Sigmoid colon (tissue), 7 donors: ENCODE measurements around the gene CRY1. TPM values are rescaled to one million over a fixed set of nuclear protein-coding genes. Genes with fewer than 3 reads are reported as not detected.

Experiments
- DNase-seq: peaks from one replicate; pipeline ENCODE4 v3.0.0-alpha.2; 2019
- H3K27ac ChIP-seq, 4 donors: fragments of 200-600 bp; sonication (generic); one replicate each; pipeline ENCODE4 v1.5.1; 2016 to 2019; ENCODE audit warnings: mild to moderate bottlenecking in 1 of 4
- H3K27me3 ChIP-seq, 3 donors: fragments of 200-600 bp; sonication (generic); one replicate each; pipeline ENCODE4 v1.5.1; 2019; ENCODE audit warnings: mild to moderate bottlenecking in 1 of 3
- H3K36me3 ChIP-seq, 4 donors: fragments of 200-600 bp; sonication (generic); one replicate each; pipeline ENCODE4 v1.5.1; 2016 to 2019
- H3K4me1 ChIP-seq, 4 donors: fragments of 200-600 bp; sonication (generic); one replicate each; pipeline ENCODE4 v1.5.1; 2017 to 2019
- H3K4me3 ChIP-seq, 4 donors: fragments of 200-600 bp; sonication (generic); one replicate each; pipeline ENCODE4 v1.5.1; 2017 to 2019; ENCODE audit warnings: mild to moderate bottlenecking in 2 of 4, moderate library complexity in 1 of 4
- H3K9me3 ChIP-seq, 4 donors: fragments of 200-600 bp in 3 of 4; sonication (generic) in 3 of 4; one replicate each; pipeline versions ENCODE4 v1.5.1 to v1.6.1; 2013 to 2019
- CTCF ChIP-seq, 4 experiments: fragments of 450-650 bp in 3 of 4; fragments of 200-600 bp in 1 of 4; IDR thresholded peaks; one replicate each; pipeline ENCODE4 v1.5.1; 2016 to 2019; ENCODE audit warnings: antibody characterized with exemption in 4 of 4, mild to moderate bottlenecking in 3 of 4, moderate library complexity in 2 of 4
- EP300 ChIP-seq, 4 donors: sonication (generic); formaldehyde crosslinking; IDR thresholded peaks; one replicate each; pipeline ENCODE4 v1.6.1; 2017; ENCODE audit warnings: antibody characterized with exemption in 4 of 4
- POLR2A ChIP-seq, 2 donors: fragments of 450-650 bp; IDR thresholded peaks; one replicate each; pipeline ENCODE4 v1.6.1; 2016; ENCODE audit warnings: antibody characterized with exemption in 2 of 2, mild to moderate bottlenecking in 2 of 2, moderate library complexity in 2 of 2
- POLR2AphosphoS5 ChIP-seq, 4 donors: sonication (generic); formaldehyde crosslinking; IDR thresholded peaks; one replicate each; pipeline ENCODE4 v1.6.1; 2017; ENCODE audit warnings: antibody characterized with exemption in 4 of 4
- WGBS, 2 donors: extraction: QIAGEN DNeasy Blood & Tissue Kit; methylation state at CpG; one replicate each; pipeline ENCODE4 v1.1.7; 2013; 5-methylcytosine and 5-hydroxymethylcytosine counted together
- intact Hi-C: fragments of 100-400 bp; cut with DNase I; formaldehyde crosslinking; loops from one replicate; pipeline ENCODE4 v1.15.1; 2023
- polyA plus RNA-seq, 3 donors: library from polyadenylated mRNA; stranded (reverse); fragments of 200-250 nt; gene quantifications; one replicate each; pipeline ENCODE4 v1.2.3, GENCODE V29; 2013
- total RNA-seq, 4 donors: library from RNA; depleted of rRNA; stranded (reverse); fragments of >200 nt; gene quantifications; one replicate each; pipeline ENCODE4 v1.1.0, GENCODE V29; 2016
- donor health status: healthy with polysubstance abuse.
- donor health status: Bipolar disorder and iron deficiency.
- donor health status: healthy.

Gene CRY1
- total and polyA plus RNA-seq, 7 donors, result 7.2 to 40.4 (median 20.3) TPM

- no peaks in the 10 kb centered on the region for H3K27me3 ChIP-seq
- H3K4me3 ChIP-seq, result no peak overlapping the region
- DNase-seq, result no peak
- TF ChIP-seq CTCF (IDR thresholded peaks at IDR 0.05) (no peak), EP300 (IDR thresholded peaks at IDR 0.05) (no peak), POLR2A (IDR thresholded peaks at IDR 0.05) (no peak), POLR2AphosphoS5 (IDR thresholded peaks at IDR 0.05) (no peak)
- H3K36me3 ChIP-seq, result peaks cover 0 to 29% (median 6%) of the 10 kb centered on the region in 4 donors
- H3K9me3 ChIP-seq, result no peaks in the 10 kb centered on the region
- H3K4me1 ChIP-seq, result peaks cover 0 to 57% (median 47%) of the 10 kb centered on the region in 4 donors
- H3K27ac ChIP-seq, result no peak overlapping the region
- intact Hi-C loops, result no loop called here
Measured at GRCh38 chr12:106973545-106973944, 119.8 kb downstream of the CRY1 start.

GRCh38 chr12:106971065-106971464, 122.3 kb downstream of the CRY1 start:
- 93 to 99% methylated on average over 2 of the region's 2 CpGs for WGBS, 2 donors
- Histone ChIP-seq H3K27ac (no peak overlapping the region), H3K9me3 (no peaks in the 10 kb centered on the region), H3K36me3 (peaks cover 6 to 49% (median 8%) of the 10 kb centered on the region in 4 donors), H3K27me3 (no peaks in the 10 kb centered on the region), H3K4me3 (no peak overlapping the region), H3K4me1 (peaks cover 0 to 34% (median 23%) of the 10 kb centered on the region in 4 donors)
- intact Hi-C loops, result no loop called here
- no peak for DNase-seq
- TF ChIP-seq CTCF (IDR thresholded peaks at IDR 0.05) (no peak), POLR2AphosphoS5 (IDR thresholded peaks at IDR 0.05) (no peak), POLR2A (IDR thresholded peaks at IDR 0.05) (no peak), EP300 (IDR thresholded peaks at IDR 0.05) (no peak)

GRCh38 chr12:106964526-106964925, 128.8 kb downstream of the CRY1 start:
- Histone ChIP-seq H3K9me3 (no peaks in the 10 kb centered on the region), H3K4me1 (peaks cover 0 to 37% (median 23%) of the 10 kb centered on the region in 4 donors), H3K27ac (no peak overlapping the region), H3K4me3 (no peak overlapping the region), H3K27me3 (no peaks in the 10 kb centered on the region), H3K36me3 (peaks cover 0 to 29% (median 5%) of the 10 kb centered on the region in 4 donors)
- intact Hi-C loops, result no loop called here
- WGBS, 2 donors, result 94 to 96% methylated on average over 2 of the region's 2 CpGs
- no peak for TF ChIP-seq POLR2AphosphoS5 (IDR thresholded peaks at IDR 0.05)
- no peak for DNase-seq

- H3K4me1 ChIP-seq, result peaks cover 0 to 59% (median 46%) of the 10 kb centered on the region in 4 donors
- intact Hi-C loops, result no loop called here
- H3K27me3 ChIP-seq, result no peaks in the 10 kb centered on the region
- H3K9me3 ChIP-seq, result no peaks in the 10 kb centered on the region
- H3K4me3 ChIP-seq, result no peak overlapping the region
- H3K36me3 ChIP-seq, result peaks cover 0 to 8% (median 1%) of the 10 kb centered on the region in 4 donors
- peak overlapping the region in 2 of 4 donors; percentile 19 to 29 for H3K27ac ChIP-seq
- TF ChIP-seq POLR2A (IDR thresholded peaks at IDR 0.05), result no peak
- TF ChIP-seq POLR2AphosphoS5 (IDR thresholded peaks at IDR 0.05), result peak in 1 of 4 donors; percentile 5
- 87 to 96% methylated on average over 3 of the region's 3 CpGs for WGBS, 2 donors
- no peak for DNase-seq
Measured at GRCh38 chr12:106962286-106962685, 131.1 kb downstream of the CRY1 start.

GRCh38 chr12:106960443-106960842, 132.9 kb downstream of the CRY1 start:
- Histone ChIP-seq H3K4me3 (no peak overlapping the region), H3K4me1 (peaks cover 0 to 59% (median 47%) of the 10 kb centered on the region in 4 donors), H3K27ac (peak overlapping the region in 1 of 4 donors; percentile 7), H3K36me3 (no peaks in the 10 kb centered on the region), H3K27me3 (no peaks in the 10 kb centered on the region), H3K9me3 (no peaks in the 10 kb centered on the region)
- DNase-seq, result no peak
- TF ChIP-seq EP300 (IDR thresholded peaks at IDR 0.05), result no peak
- TF ChIP-seq POLR2AphosphoS5 (IDR thresholded peaks at IDR 0.05), result no peak
- intact Hi-C loops, result no loop called here
- 85 to 94% methylated on average over 3 of the region's 3 CpGs for WGBS, 2 donors

- peak overlapping the region; percentile 99 to 100 (median 100) for H3K27ac ChIP-seq
- intact Hi-C loops, result loop anchor here (2.0 to 10.0 kb wide), 3 partner anchors 29 to 183 kb away; partner anchors contain the start of genes MTERF2 and RIC8B
- peaks cover 0 to 59% (median 52%) of the 10 kb centered on the region in 4 donors for H3K4me1 ChIP-seq
Measured at GRCh38 chr12:106957583-106957982, 135.8 kb downstream of the CRY1 start.

More at GRCh38 chr12:106957583-106957982, 135.8 kb downstream of the CRY1 start:
- Histone ChIP-seq H3K9me3 (no peaks in the 10 kb centered on the region), H3K27me3 (no peaks in the 10 kb centered on the region), H3K4me3 (peak overlapping the region; percentile 72 to 97 (median 95)), H3K36me3 (no peaks in the 10 kb centered on the region)
- no peak for TF ChIP-seq POLR2A (IDR thresholded peaks at IDR 0.05)
- TF ChIP-seq EP300 (IDR thresholded peaks at IDR 0.05), result no peak
- no peak for TF ChIP-seq POLR2AphosphoS5 (IDR thresholded peaks at IDR 0.05)
- TF ChIP-seq CTCF (IDR thresholded peaks at IDR 0.05), result no peak
- 8 to 14% methylated on average over 1 of the region's 1 CpG for WGBS, 2 donors
- no peak for DNase-seq
